Ishikawa (cell line): Measurements from ENCODE around the gene MAML2.
A peak's percentile ranks its signal among the peaks of the same experiment; 100 is the strongest.

Source experiments
- CREB1 ChIP-seq: IDR thresholded peaks from 2 replicates; pipeline ENCODE4 v1.6.1; 2012; ENCODE audit warnings: low read depth
- EGR1 ChIP-seq: IDR thresholded peaks from 2 replicates; pipeline ENCODE4 v1.6.1; 2012
- EP300 ChIP-seq: IDR thresholded peaks from 2 replicates; pipeline ENCODE4 v1.6.1; 2012; ENCODE audit warnings: borderline replicate concordance
- FOXM1 ChIP-seq: IDR thresholded peaks from 2 replicates; pipeline ENCODE4 v1.6.1; 2012; ENCODE audit warnings: low read depth, borderline replicate concordance
- RAD21 ChIP-seq: IDR thresholded peaks from 2 replicates; pipeline ENCODE4 v1.6.1; 2012; ENCODE audit warnings: low read depth
- TAF1 ChIP-seq: IDR thresholded peaks from 2 replicates; pipeline ENCODE4 v1.6.1; 2012; ENCODE audit warnings: low read depth, mild to moderate bottlenecking
- TEAD4 ChIP-seq: IDR thresholded peaks from 2 replicates; pipeline ENCODE4 v1.6.1; 2012
- YY1 ChIP-seq: IDR thresholded peaks from 2 replicates; pipeline ENCODE4 v1.6.1; 2012; ENCODE audit warnings: low read depth
- TF ChIP-seq, protein P1 (sequence below): IDR thresholded peaks from 2 replicates; pipeline ENCODE4 v1.6.1; 2012
- TF ChIP-seq, protein P2 (sequence below): IDR thresholded peaks from 2 replicates; pipeline ENCODE4 v1.6.1; 2012
- TF ChIP-seq, protein P3 (sequence below): IDR thresholded peaks from 2 replicates; pipeline ENCODE4 v1.6.1; 2012; ENCODE audit warnings: low read depth, mild to moderate bottlenecking

DNA sequence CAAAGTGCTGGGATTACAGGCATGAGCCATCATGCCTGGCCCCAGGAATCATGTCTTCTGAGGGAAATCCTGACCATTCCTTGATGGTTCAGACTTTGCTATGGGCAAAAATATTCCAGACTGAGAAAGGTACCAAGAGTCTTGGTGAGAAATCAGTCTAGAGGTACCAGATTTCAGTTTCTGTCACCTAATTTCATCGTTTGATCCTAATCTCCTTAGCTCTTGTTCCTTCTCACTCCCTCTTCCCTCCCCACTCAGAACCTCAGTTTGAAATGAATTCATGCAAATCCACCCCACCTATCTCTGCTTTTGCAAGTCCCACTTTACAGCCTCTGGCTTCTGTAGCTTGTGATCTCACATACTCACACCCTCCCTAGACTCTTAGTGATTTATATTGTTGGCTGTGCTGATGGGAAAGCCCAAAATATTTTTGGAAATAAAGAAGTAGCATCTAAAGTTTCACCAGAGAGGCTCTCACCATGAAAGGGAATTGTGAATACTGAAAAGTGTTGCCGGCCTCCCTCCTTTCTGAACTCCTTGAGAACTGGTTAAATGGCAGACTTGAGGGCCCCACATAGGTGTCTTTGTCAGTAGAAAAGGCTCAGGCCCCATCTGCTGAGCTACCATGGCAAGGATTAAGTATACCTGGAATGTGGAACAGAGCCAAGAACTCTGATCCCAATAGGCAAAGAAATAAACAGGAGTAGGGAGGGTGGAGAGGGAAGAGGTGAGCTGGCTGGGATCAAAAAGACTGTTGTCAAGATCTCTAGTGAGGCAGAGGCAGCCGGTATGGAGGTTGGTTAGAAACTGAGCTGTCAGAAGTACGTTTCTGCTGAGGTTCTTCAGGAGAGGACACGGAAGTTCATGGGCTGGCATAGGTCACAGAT is 228.6 kb downstream of the MAML2 start:
- no peak for TF ChIP-seq EP300
- TF ChIP-seq, protein P1, sequence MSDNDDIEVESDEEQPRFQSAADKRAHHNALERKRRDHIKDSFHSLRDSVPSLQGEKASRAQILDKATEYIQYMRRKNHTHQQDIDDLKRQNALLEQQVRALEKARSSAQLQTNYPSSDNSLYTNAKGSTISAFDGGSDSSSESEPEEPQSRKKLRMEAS: no peak
- TF ChIP-seq, protein P2, sequence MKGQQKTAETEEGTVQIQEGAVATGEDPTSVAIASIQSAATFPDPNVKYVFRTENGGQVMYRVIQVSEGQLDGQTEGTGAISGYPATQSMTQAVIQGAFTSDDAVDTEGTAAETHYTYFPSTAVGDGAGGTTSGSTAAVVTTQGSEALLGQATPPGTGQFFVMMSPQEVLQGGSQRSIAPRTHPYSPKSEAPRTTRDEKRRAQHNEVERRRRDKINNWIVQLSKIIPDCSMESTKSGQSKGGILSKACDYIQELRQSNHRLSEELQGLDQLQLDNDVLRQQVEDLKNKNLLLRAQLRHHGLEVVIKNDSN: no peak
- TF ChIP-seq CREB1: no peak
- TF ChIP-seq TAF1: no peak
- no peak for TF ChIP-seq YY1
- no peak for TF ChIP-seq RAD21
- no peak for TF ChIP-seq FOXM1
- peak; percentile 39; the same call in 1 of the 2 replicates for TF ChIP-seq TEAD4
- no peak for TF ChIP-seq EGR1
- TF ChIP-seq, protein P3, sequence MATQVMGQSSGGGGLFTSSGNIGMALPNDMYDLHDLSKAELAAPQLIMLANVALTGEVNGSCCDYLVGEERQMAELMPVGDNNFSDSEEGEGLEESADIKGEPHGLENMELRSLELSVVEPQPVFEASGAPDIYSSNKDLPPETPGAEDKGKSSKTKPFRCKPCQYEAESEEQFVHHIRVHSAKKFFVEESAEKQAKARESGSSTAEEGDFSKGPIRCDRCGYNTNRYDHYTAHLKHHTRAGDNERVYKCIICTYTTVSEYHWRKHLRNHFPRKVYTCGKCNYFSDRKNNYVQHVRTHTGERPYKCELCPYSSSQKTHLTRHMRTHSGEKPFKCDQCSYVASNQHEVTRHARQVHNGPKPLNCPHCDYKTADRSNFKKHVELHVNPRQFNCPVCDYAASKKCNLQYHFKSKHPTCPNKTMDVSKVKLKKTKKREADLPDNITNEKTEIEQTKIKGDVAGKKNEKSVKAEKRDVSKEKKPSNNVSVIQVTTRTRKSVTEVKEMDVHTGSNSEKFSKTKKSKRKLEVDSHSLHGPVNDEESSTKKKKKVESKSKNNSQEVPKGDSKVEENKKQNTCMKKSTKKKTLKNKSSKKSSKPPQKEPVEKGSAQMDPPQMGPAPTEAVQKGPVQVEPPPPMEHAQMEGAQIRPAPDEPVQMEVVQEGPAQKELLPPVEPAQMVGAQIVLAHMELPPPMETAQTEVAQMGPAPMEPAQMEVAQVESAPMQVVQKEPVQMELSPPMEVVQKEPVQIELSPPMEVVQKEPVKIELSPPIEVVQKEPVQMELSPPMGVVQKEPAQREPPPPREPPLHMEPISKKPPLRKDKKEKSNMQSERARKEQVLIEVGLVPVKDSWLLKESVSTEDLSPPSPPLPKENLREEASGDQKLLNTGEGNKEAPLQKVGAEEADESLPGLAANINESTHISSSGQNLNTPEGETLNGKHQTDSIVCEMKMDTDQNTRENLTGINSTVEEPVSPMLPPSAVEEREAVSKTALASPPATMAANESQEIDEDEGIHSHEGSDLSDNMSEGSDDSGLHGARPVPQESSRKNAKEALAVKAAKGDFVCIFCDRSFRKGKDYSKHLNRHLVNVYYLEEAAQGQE: no peak
